HepG2 (cell line): ENCODE data around the gene UBE2U. TPM values are rescaled to one million over a fixed set of nuclear protein-coding genes. Genes with fewer than 3 reads are reported as not detected.
"Not testable (repeated sequence)": the region's sequence is repeated elsewhere in the genome, so short reads cannot be mapped to it uniquely, and the experiment has no call there.

Source experiments
- ATAC-seq: fragments of 200-7000 bp; cut with Tn5 transposase; 3 replicates; pipeline ENCODE4 v1.9.1; 2020; ENCODE audit warnings: mild to moderate bottlenecking, moderate library complexity
- BruUV-seq: library from RNA; stranded (reverse); fragments of 400-500 nt; replicated peaks from 2 replicates; lab custom pipeline; 2021; lab: Mats Ljungman, UMichigan
- CTCF ChIA-PET: fragments of 300-600 bp; formaldehyde crosslinking; extraction: SDS; loops from one replicate; lab custom pipeline; 2021; ENCODE audit warnings: low total read pairs, inconsistent platforms, low intra/inter-chr PET ratio; lab: Yijun Ruan, JAX
- POLR2A ChIA-PET: fragments of 350-600 bp; sonication (Branson Sonifier 250); formaldehyde crosslinking; loops from one replicate; lab custom pipeline; 2020; ENCODE audit warnings: antibody characterized with exemption, inconsistent platforms; lab: Yijun Ruan, JAX
- DNase-seq: peaks from one replicate; pipeline ENCODE4 v3.0.0-alpha.2; 2015; ENCODE audit warnings: low spot score
- FAIRE-seq: peaks from 3 replicates; lab custom pipeline; 2011; peaks lifted over from hg19 to GRCh38; lab: Jason Lieb, UNC
- H2AFZ ChIP-seq: one replicate; pipeline ENCODE4 v1.6.1; 2011; ENCODE audit warnings: low read length, inconsistent platforms
- H3K27ac ChIP-seq: fragments of 300-600 bp; 3 replicates; pipeline ENCODE4 v1.8.0; 2011; ENCODE audit warnings: mixed run types, mild to moderate bottlenecking, mixed read lengths, low read length, inconsistent platforms; ENCODE audit not compliant: insufficient read depth; ENCODE audit errors: extremely low read length
- H3K27me3 ChIP-seq, 2 experiments: fragments of 200-600 bp in 1 of 2; 2 replicates in 1 of 2; 3 replicates in 1 of 2; pipeline versions ENCODE4 v1.6.0 to v1.8.0; 2011; ENCODE audit warnings: low read length in 2 of 2, mild to moderate bottlenecking in 2 of 2, moderate library complexity in 2 of 2, inconsistent platforms in 1 of 2; ENCODE audit not compliant: insufficient read depth in 2 of 2, control insufficient read depth in 1 of 2
- H3K36me3 ChIP-seq, 2 experiments: fragments of 200-600 bp in 1 of 2; replicated peaks in 1 of 2; 2 replicates in 1 of 2; 3 replicates in 1 of 2; pipeline versions ENCODE4 v1.5.1 to v1.8.0; 2011; ENCODE audit warnings: low read length in 2 of 2, inconsistent platforms in 1 of 2; ENCODE audit not compliant: insufficient read depth in 2 of 2, control insufficient read depth in 1 of 2
- H3K4me1 ChIP-seq: 2 replicates; pipeline ENCODE4 v1.5.1; 2012; ENCODE audit warnings: low read length, inconsistent platforms; ENCODE audit not compliant: insufficient read depth
- H3K4me2 ChIP-seq: 2 replicates; pipeline ENCODE4 v1.6.0; 2011; ENCODE audit warnings: low read depth, low read length, inconsistent platforms
- H3K4me3 ChIP-seq, 3 experiments: fragments of 200-600 bp in 1 of 3; sonication (generic), shearing (Covaris generic) in 1 of 3; replicated peaks in 1 of 3; 2 replicates each; pipeline ENCODE4 v1.5.1; 2011 to 2016; ENCODE audit warnings: low read length in 3 of 3, inconsistent platforms in 2 of 3, low read depth in 2 of 3, mild to moderate bottlenecking in 2 of 3, control low read depth in 1 of 3, mixed read lengths in 1 of 3; ENCODE audit not compliant: insufficient read depth in 1 of 3
- H3K79me2 ChIP-seq: one replicate; pipeline ENCODE4 v1.6.1; 2011; ENCODE audit warnings: low read length, inconsistent platforms; ENCODE audit not compliant: insufficient read depth
- H3K9ac ChIP-seq: 2 replicates; pipeline ENCODE4 v1.6.0; 2011; ENCODE audit warnings: mild to moderate bottlenecking, low read depth, low read length, inconsistent platforms; ENCODE audit not compliant: insufficient read depth
- H3K9me3 ChIP-seq: 2 replicates; pipeline ENCODE4 v1.5.1; 2012; ENCODE audit warnings: mild to moderate bottlenecking, low read length
- H4K20me1 ChIP-seq: 2 replicates; pipeline ENCODE4 v1.6.0; 2011; ENCODE audit warnings: inconsistent platforms, mild to moderate bottlenecking, low read length, moderate library complexity; ENCODE audit not compliant: insufficient read depth
- CC2D1A ChIP-seq: sonication (generic); formaldehyde crosslinking; IDR thresholded peaks from 2 replicates; pipeline ENCODE4 v1.8.1; 2023; ENCODE audit warnings: mild to moderate bottlenecking, missing genetic modification reagents
- DR1 ChIP-seq: sonication (generic); formaldehyde crosslinking; IDR thresholded peaks from 2 replicates; pipeline ENCODE4 v1.8.0; 2021; ENCODE audit warnings: mild to moderate bottlenecking, missing genetic modification reagents, inconsistent platforms
- GPN1 ChIP-seq: sonication (generic); formaldehyde crosslinking; IDR thresholded peaks from 2 replicates; pipeline ENCODE4 v1.5.1; 2020; ENCODE audit warnings: missing genetic modification reagents, borderline replicate concordance
- HINFP ChIP-seq: sonication (generic); formaldehyde crosslinking; IDR thresholded peaks from 2 replicates; pipeline ENCODE4 v1.4.0; 2020; ENCODE audit warnings: low read depth, mild to moderate bottlenecking, missing genetic modification reagents
- ISL2 ChIP-seq: sonication (generic); formaldehyde crosslinking; IDR thresholded peaks from 2 replicates; pipeline ENCODE4 v1.5.0; 2020; ENCODE audit warnings: missing genetic modification reagents
- KAT7 ChIP-seq: IDR thresholded peaks from 2 replicates; pipeline ENCODE4 v1.6.1; 2018; ENCODE audit warnings: borderline replicate concordance, missing compliant biosample characterization
- KMT2B ChIP-seq: IDR thresholded peaks from 2 replicates; pipeline ENCODE4 v1.6.1; 2016; ENCODE audit warnings: missing genetic modification reagents, missing compliant biosample characterization
- NCOA5 ChIP-seq: sonication (generic); formaldehyde crosslinking; IDR thresholded peaks from 2 replicates; pipeline ENCODE4 v1.4.0; 2020; ENCODE audit warnings: missing genetic modification reagents
- PCBP1 ChIP-seq: fragments of 200-400 bp; formaldehyde crosslinking; IDR thresholded peaks from 2 replicates; pipeline ENCODE4 v1.6.1; 2017; ENCODE audit warnings: mild to moderate bottlenecking, low read depth, low read length, borderline replicate concordance
- WIZ ChIP-seq: sonication (generic); formaldehyde crosslinking; IDR thresholded peaks from 2 replicates; pipeline ENCODE4 v1.5.1; 2020; ENCODE audit warnings: mild to moderate bottlenecking, missing genetic modification reagents
- ZBTB10 ChIP-seq: sonication (generic); formaldehyde crosslinking; IDR thresholded peaks from 2 replicates; pipeline ENCODE4 v1.4.0; 2020; ENCODE audit warnings: missing genetic modification reagents, borderline replicate concordance
- ZBTB34 ChIP-seq: sonication (generic); formaldehyde crosslinking; IDR thresholded peaks from 2 replicates; pipeline ENCODE4 v1.8.0; 2022; ENCODE audit warnings: mild to moderate bottlenecking, missing genetic modification reagents
- ZNF343 ChIP-seq: sonication (generic); formaldehyde crosslinking; IDR thresholded peaks from 2 replicates; pipeline ENCODE4 v1.4.0; 2020; ENCODE audit warnings: mild to moderate bottlenecking, missing genetic modification reagents
- ZNF549 ChIP-seq: sonication (generic); formaldehyde crosslinking; IDR thresholded peaks from 2 replicates; pipeline ENCODE4 v1.5.0; 2020; ENCODE audit warnings: missing genetic modification reagents
- WGBS: methylation state at CpG from one replicate; pipeline ENCODE4 v1.1.6; 2017; ENCODE audit warnings: low lambda C conversion rate; 5-methylcytosine and 5-hydroxymethylcytosine counted together
- in situ Hi-C: cut with HindIII; loops from 2 replicates; pipeline ENCODE4 v1.10.0; 2017; ENCODE audit warnings: low pct_unique_long_range_greater_than_20kb; ENCODE audit not compliant: extremely low pct_ligation_motif_present
- intact Hi-C: fragments of 100-400 bp; cut with micrococcal nuclease; formaldehyde crosslinking; loops from one replicate; pipeline ENCODE4 v1.10.0; 2022; ENCODE audit not compliant: unreplicated experiment
- polyA plus RNA-seq, 8 experiments: library from polyadenylated mRNA; depleted of rRNA in 3 of 8; stranded (reverse) in 7 of 8; unstranded in 1 of 8; fragments of >200 nt; fragmentation: Illumina TruSeq in 4 of 8; extraction: Trizol in 4 of 8; gene quantifications; 2 replicates each; pipeline versions ENCODE4 v1.2.1 to v1.2.3, GENCODE V29; 2011 to 2016; ENCODE audit warnings: low read depth in 4 of 8, missing spikeins in 1 of 8, mixed read lengths in 1 of 8; ENCODE audit not compliant: insufficient read depth in 1 of 8
- total RNA-seq, 5 experiments: library from RNA; depleted of rRNA; stranded (reverse); fragments of >200 nt; fragmentation: Illumina TruSeq; extraction: Trizol; gene quantifications; 2 replicates each; pipeline ENCODE4 v1.2.3, GENCODE V29; 2016; ENCODE audit warnings: low read depth in 1 of 5

The UBE2U gene
- total and polyA plus RNA-seq, 2 of the 13 experiments (the other 11 are each of a cell fraction or from before 2014, with no cell fraction given), result not detected

- H3K36me3 ChIP-seq, H3K4me2 ChIP-seq, in situ Hi-C loops, DNase-seq, H3K9ac ChIP-seq, intact Hi-C loops, CTCF ChIA-PET, POLR2A ChIA-PET, H3K27ac ChIP-seq, H3K79me2 ChIP-seq, FAIRE-seq, H3K27me3 ChIP-seq, H3K4me3 ChIP-seq, H3K4me1 ChIP-seq, H2AFZ ChIP-seq, ATAC-seq, H3K9me3 ChIP-seq, H4K20me1 ChIP-seq, BruUV-seq: not testable (repeated sequence)
- WGBS, result 20% methylated on average over 4 of the region's 4 CpGs
These were observed 36.1 kb downstream of the UBE2U start for GRCh38 chr1:64239519-64239918.

- CTCF ChIA-PET, result no interaction called here
- Histone ChIP-seq H3K9me3 (no peaks in the 10 kb centered on the region), H3K4me2 (no peak overlapping the region), H3K9ac (no peak overlapping the region), H3K4me1 (peaks cover 10% of the 10 kb centered on the region; the same call in 1 of the 2 replicates), H3K27me3 (no peaks in the 10 kb centered on the region; a peak in 1 of 5 replicates), H3K36me3 (no peaks in the 10 kb centered on the region), H3K79me2 (no peaks in the 10 kb centered on the region), H2AFZ (no peak overlapping the region), H4K20me1 (no peaks in the 10 kb centered on the region), H3K27ac (no peak overlapping the region), H3K4me3 (no peak overlapping the region)
- DNase-seq (no peak), FAIRE-seq (no peak), ATAC-seq (no peak)
- intact Hi-C loops (loop anchor here (10.0 kb wide), 2 partner anchors 325 to 465 kb away; partner anchors contain the start of gene ROR1), in situ Hi-C loops (loop anchor here (5.0 kb wide), 1 partner anchor 623 kb away; no protein-coding TSS in a partner anchor)
- POLR2A ChIA-PET, result no interaction called here
- no TSS peak for BruUV-seq
- TF ChIP-seq WIZ (CRISPR knock-in tag), result no peak
- no peak for TF ChIP-seq CC2D1A (CRISPR knock-in tag)
- no peak for TF ChIP-seq NCOA5 (CRISPR knock-in tag)
- TF ChIP-seq ZBTB34, result no peak
- TF ChIP-seq PCBP1, result no peak
- TF ChIP-seq KMT2B (CRISPR knock-in tag), result no peak
- TF ChIP-seq ZNF343 (CRISPR knock-in tag), result no peak
- TF ChIP-seq HINFP (CRISPR knock-in tag), result no peak
- no peak for TF ChIP-seq ISL2 (CRISPR knock-in tag)
- no peak for TF ChIP-seq GPN1
- no peak for TF ChIP-seq DR1 (CRISPR knock-in tag)
- no peak for TF ChIP-seq KAT7 (CRISPR knock-in tag)
- no peak for TF ChIP-seq ZBTB10 (CRISPR knock-in tag)
- TF ChIP-seq ZNF549, result no peak
These were observed 36.8 kb downstream of the UBE2U start for GRCh38 chr1:64240206-64240605.
